Inflammatory macrophage treated with lipopolysaccharide for 4 hours (primary cell): ENCODE results near the gene TAC3.
"Not testable (repeated sequence)": the region's sequence is repeated elsewhere in the genome, so short reads cannot be mapped to it uniquely, and the experiment has no call there.

Experiments used
- DNase-seq: peaks from one replicate; pipeline ENCODE4 v3.0.0-alpha.2; 2020

Gene TAC3

DNA sequence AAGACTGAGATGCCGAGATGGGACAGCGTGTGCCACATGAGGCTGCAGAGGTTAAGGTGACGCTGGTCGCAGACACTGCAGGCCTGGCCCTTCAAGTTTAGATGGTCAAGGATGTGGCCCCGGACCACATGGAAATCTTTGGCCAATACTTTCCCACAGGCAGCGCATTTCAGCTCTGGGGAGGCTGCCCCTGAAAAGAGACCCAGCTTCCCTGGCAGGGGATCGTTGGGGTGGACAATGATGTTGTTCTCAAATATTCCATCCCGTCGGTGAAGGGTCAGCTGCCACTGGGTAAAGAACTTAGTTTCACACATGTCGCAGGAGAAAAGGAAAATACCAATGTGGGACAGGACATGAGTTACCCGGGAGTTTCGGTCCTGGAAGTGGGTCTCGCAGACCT is 12.9 kb downstream of the TAC3 start:
- no peak for DNase-seq

DNA sequence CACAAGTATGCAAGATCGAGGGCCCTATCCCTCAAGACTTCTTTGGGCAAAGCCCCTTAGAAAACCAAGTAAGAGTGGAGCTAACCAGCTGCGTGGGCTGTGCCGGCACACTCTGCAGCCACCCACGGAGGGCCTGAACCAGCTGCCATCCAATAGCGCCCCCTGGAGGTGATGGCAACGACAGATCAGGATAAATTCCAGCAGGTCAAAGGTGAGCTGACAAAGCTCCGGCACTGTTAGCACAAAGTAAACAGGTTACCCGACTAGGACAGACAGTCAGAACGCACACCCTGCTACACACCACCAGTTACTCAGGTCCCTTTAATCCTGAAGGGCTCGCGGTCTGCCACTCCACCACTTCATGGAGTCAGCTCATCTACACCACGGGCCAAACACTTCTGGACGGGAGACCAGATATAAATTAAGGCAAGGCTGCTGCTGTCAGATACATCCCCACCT is 14.9 kb downstream of the TAC3 start:
- DNase-seq, result peak; percentile 49

DNA sequence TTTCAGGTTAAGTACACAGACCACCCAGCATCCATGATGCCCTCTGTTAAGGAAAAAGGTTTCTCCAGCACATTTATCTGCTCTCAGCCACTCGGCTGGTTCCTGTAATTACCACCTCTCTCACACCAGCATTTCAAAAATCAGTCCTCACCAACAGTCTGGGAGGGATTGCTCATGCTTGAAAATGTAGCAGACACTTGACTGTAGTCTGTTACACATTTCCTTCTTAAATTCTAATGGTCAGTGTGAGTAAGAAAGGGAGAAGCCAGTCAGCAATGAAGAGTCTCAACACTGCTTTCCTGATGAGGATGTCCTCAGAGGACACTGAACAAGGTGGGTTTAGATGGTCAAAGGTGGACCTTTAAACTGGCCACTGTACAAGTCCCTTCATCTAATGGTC is 15.9 kb downstream of the TAC3 start:
- no peak for DNase-seq

DNA sequence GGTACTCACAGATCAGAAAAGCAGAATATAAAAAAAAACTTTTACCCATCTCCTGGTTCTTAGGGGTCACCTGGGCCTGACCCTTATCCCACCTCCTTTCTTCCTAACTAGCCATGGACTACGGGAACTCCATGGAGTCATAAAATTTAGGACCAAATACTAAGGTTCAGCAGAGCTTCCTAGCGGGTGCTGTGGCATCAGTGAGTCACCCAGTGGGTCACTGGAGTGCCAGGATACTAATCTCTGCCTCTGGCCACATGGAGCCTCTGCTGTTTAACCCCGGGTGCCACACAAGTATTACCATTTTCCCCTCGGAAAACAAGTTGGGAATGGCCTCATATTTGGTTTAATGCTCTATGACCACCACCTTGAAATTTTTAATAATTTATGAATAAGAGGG is 16.9 kb downstream of the TAC3 start:
- DNase-seq, result no peak

DNA sequence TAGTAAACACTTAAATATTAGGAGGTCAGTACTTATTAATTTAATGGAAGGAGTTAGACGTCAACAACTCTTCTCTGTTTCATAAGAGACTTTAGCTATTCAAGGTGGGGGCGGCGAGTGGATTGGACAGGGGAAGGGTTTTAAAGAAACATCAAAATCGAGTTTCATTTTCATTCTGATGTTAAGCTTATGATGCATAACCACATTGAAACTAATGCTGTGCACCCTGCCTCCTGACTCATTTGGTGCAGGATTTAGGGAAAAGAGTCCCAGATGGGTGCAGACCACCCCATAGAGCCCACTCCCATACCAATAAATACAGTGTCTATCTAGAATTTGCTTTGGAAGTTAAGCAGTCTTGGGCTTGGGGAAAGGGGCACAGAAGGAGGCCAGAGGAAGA is 17.3 kb downstream of the TAC3 start:
- DNase-seq, result peak; percentile 87

DNA sequence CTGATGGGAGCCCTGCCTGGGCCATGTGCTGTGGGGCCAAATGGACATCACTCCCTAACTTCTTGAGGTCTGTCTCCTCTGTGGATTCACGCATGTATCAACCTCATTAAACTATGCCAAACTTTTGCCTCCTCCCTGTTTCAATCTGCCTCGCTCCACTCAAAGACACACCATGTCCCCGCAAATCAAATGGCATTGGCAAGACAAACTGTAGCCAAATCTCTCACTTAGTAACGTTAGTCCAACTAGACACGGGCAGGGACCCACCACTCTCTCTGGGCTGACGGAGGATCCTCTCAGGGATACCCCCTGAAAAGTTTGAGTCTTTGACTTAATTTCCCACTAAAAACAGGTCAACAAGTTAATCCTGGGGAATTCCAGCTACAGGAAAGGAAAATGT is 18.0 kb downstream of the TAC3 start:
- DNase-seq, result no peak

DNA sequence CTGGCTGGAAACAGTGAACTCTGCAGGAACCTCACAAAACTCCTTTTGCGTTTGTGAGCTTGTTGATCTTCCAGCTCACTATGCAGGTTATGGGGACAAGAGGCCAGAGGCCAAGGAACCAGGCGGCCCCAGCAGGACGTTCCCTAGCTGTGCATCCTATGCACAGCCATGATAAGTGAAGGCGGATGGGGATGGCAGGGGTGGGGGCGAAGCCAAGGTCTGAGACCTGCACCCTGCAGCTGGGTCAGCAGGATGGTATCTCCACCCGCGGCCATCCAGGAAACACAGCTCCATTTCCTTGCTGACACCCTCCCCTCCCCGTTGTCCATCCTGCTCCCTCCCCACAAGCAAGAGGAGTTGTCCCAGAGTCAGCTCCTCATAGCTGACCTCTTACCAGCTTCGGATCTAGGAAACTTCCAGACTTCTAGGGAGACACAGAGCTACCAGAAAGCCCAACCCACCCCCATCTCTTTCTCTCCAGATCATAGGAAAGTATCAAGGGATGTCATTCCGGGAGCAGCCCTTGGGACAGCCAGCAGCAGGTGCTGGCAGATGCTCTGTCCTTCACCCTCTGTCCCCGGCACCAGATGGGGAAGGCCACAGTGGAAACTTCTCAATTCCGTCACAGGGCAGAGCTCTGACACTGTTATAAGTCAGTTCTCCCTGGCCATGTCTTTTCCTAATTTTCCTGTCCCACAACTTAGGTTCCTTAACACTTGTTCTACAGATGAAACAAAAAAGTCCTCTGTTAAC is 19.4 kb downstream of the TAC3 start:
- no peak for DNase-seq

DNA sequence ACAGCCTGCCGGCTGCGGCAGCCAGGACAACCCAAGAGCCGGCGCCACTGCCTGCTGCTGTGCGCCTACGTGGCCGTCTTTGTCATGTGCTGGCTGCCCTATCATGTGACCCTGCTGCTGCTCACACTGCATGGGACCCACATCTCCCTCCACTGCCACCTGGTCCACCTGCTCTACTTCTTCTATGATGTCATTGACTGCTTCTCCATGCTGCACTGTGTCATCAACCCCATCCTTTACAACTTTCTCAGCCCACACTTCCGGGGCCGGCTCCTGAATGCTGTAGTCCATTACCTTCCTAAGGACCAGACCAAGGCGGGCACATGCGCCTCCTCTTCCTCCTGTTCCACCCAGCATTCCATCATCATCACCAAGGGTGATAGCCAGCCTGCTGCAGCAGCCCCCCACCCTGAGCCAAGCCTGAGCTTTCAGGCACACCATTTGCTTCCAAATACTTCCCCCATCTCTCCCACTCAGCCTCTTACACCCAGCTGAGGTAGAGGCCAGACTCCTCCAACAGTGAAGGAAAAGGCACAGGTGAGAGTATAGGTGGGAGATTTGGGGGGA is 20.3 kb downstream of the TAC3 start:
- DNase-seq, result no peak

DNA sequence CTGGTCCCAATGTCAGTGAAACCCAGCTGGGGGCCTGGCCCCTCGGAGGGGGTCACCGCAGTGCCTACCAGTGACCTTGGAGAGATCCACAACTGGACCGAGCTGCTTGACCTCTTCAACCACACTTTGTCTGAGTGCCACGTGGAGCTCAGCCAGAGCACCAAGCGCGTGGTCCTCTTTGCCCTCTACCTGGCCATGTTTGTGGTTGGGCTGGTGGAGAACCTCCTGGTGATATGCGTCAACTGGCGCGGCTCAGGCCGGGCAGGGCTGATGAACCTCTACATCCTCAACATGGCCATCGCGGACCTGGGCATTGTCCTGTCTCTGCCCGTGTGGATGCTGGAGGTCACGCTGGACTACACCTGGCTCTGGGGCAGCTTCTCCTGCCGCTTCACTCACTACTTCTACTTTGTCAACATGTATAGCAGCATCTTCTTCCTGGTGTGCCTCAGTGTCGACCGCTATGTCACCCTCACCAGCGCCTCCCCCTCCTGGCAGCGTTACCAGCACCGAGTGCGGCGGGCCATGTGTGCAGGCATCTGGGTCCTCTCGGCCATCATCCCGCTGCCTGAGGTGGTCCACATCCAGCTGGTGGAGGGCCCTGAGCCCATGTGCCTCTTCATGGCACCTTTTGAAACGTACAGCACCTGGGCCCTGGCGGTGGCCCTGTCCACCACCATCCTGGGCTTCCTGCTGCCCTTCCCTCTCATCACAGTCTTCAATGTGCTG is 21.0 kb downstream of the TAC3 start:
- DNase-seq, result no peak

DNA sequence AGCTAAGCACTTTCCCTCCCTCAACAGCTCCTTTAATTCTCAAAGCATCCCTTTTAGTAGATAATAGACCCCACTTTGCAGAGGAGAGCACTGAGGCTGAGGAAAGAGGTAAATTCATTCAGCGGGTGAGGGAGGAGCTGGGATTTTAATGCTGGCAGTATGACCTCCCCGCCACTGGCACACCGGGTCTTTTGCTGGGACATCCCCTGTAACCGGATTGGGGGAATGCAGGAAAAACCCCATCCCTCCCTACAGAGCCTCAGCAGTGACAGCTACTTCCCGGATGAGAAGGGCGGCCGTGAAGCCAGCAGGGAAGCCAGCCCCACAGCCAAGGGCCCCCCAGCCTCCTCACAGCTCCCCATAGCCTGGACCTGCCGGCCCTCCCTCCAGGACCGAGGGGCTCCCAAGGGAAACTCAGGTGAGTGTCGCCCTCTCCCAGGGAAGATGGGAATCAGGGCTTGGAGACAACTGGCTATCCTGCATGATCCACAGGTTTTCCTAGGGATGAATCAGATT is 22.0 kb downstream of the TAC3 start:
- no peak for DNase-seq

DNA sequence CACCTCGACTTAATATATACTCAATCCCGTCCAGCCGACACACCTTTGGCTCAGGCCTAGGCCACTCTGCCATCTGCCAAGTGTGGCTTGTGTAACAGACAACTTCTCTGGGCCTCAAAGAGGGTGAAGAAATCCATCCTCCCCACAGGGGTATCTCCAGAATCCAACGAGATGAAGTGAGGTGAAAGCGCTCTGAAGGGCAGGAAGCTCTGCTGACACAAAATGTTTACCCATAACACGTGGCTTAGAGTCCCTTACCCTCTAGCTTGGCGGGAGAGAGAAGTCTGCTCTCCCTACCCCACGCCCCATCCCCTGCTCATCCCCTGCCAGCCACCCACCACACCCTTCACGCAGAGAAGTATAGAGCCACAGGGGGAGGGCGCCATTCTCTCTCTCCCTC is 23.0 kb downstream of the TAC3 start:
- no peak for DNase-seq

DNA sequence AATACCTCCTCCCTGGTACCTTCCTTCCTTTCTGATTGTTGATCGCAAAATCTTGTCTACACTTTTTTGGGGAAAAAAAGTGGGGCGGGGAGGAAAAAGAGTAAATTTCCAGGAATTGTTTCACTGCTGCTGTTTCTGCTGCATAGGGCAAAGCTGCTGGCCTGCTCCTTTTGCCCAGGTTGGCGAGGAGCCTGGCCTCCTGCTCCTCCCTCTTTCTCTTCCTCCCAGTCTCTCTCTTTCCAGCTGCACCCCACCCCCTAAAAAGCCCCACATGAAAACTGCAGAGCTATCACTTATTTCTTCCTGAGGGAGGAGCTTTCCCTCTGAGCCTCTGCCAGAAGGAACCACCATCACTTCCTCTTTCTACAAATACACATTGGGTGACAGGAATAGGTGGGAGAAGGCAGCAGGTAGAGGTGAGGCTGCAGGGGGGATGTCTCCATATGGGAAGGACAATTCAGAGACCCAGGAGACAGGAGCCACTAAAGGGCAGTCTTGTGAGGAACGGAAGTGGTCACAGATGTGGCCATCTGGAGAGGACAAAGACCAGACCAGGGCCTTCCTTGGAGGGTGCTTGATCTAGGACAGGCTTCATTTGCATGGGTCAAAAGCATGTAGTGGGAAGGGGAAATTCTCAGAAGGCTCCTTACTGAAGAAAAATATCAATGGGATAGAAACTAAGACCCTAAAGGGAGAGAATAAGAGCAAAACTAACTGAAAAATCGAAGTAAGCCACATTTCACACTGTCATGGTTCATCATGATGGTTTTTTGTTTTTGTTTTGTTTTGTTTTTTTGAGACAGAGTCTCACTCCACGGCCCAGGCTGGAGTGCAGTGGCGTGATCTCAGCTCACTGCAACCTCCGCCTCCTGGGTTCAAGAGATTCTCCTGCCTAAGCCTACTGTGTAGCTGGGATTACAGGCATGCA is 24.7 kb downstream of the TAC3 start:
- peak; percentile 35 for DNase-seq

DNA sequence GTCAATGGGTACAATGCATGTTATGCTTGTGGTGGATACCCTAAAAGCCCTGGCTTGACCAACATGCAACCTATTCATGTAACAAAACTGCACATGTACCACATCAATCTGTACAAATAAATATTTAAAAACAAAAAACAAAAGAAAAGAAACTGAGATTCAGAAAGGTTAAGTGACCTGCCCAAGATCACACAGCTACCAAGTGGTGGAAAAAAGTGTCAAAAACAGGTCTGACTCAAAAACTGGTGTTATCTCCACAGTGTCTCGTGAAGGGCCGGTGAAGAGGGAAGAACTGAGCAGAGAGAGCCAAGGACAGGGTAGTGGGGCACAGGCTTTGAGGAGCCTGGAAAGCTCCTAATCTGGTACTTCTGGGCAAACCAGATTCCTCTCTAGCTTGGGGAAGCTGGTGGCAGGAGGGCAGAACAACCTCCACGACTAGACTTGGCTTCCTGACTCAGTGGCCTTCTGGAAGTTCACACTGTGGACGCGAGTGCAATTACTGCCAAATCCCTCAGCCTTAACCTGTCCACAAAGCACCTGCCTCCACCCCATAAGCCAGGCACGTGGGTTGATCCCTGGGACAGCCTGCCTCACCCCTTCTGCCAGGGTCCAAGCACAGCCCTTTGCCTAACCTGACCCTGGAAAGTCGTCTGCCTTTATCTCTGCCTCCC is 25.5 kb downstream of the TAC3 start:
- DNase-seq, result no peak

DNA sequence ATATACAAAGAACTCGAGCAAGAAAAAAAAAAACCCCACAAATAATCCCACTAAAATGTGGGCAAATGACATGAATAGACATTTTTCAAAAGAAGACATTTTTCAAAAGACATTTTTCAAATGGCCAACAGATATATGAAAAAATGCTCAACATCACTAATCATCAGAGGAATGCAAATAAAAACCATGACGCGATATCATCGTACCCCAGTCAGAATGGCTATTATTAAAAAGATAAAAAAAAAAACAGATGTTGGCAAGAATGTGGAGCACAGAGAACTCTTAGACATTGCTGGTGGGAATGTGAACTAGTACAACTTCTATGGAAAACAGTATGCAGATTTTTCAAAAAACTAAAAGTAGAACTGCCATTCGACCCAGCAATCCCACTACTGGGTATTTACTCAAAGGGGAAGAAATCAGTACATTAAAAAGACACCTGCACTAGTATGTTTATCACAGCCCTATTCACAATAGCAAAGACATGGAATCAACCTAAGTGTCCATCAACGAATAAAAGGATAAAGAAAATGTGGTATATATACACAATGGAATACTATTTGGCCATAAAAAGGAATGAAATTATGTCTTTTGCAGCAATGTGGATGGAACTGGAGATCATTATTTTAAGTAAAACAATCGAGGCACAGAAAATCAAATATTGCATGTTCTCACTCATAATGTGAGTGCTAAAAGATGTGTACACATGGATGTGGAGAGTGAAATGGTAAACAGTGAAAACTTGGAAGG is 26.3 kb downstream of the TAC3 start:
- no peak for DNase-seq

DNA sequence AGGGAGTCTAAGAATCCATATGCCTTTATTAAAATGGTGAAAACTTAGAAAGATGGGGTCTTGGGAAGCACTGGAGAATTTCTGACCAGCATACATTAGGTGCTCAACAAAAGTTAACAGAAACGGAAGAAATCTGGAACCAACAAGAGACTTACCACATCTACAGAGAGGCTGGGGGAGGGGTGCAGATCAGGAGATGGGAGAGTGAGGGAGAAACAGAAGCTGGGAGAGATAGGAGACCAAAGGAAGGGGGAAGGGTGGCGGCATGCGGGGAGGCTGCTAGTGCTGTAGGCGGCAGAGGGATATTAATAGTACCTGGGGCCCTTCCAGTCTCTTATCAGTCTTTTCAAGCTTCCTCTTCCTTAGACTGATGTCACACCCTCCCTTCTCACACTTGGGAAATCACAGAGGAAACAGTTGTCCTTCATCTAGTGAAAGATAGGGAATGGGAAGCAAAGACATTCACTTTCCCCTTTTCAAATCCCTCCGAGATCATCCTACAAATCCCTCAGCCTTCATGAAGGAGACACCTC is 28.1 kb downstream of the TAC3 start:
- DNase-seq, result peak; percentile 53

DNA sequence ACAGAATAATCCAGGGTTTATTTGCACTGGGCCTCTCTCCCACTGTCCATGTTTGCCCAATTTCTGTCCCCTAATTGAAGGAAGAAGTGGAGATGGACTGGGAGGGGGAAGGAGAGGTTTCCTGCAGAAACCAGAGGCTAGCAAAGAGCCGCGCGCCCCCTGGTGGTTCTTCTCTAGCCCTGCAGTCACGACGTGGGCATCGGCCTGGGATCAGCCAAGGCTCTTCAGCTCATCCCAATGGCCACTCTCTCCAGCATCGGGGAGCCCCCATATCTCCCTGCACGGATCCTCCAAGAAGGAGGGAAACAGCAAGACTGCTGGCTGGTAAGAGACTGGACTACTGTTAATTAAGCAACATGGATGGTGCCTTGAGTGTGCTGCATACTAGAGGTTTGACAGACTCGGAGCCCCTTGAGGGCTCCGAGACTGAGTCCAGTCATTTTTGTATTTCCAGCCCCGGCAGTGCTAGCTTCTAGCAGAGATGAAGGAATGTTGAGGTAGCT is 28.7 kb downstream of the TAC3 start:
- DNase-seq, result peak; percentile 74

DNA sequence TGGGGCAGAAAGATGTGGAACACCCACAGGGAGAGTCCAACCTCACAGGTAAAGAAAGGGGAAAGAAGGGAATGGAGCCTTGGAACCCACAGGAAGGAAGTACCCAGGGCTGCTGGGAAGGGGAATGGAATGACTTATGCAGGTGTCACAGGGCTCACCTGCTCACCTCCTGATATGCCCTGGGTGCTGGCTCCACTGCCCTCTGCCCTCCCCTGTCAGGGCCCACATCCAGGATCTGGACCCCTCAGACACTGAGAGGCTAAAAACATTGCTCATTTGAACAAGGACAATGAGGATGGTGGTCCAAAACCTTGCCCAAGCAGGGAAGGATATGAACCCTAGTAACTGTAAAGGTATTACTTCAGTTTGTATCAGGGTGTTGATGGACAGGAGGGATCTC is 29.3 kb downstream of the TAC3 start:
- no peak for DNase-seq

DNA sequence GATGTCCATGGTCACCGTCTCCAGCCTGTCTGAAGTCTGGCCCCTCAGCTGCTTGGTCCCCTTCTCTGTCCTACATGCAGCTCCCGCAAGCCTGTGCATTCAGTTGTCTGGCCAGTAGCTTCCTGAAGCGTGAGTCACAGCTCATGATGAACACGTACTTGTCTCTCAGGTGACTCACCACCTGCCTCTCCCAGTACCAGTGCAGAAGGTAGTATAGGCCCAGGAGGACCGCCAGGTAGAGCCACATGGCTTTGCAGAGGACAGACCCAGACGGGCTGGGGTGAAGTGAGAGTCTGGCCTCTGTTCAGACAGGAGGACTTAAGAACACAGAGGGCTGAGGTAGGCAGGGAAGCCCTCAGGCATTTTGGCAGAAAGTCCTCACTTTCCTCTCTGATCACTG is 30.6 kb downstream of the TAC3 start:
- not testable (repeated sequence) for DNase-seq

DNA sequence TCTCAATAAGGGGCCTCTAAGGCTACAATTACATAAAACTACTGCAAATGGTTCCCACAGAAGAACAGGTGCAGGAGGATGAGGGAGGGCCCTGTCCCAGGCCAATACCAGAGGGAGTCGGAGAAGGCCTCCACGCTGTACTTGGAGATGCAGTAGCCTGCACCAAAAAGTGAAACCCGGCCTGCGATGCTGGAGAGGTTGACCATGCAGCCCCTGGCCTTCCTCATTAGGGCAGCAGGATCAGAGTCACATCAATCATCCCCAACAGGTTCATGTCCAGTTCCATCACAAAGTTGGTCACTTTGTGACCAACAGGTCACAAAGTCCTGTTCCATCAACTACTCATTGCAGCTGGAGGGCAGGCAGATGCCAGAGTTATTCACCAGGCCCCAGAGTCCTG is 32.9 kb downstream of the TAC3 start:
- no peak for DNase-seq

DNA sequence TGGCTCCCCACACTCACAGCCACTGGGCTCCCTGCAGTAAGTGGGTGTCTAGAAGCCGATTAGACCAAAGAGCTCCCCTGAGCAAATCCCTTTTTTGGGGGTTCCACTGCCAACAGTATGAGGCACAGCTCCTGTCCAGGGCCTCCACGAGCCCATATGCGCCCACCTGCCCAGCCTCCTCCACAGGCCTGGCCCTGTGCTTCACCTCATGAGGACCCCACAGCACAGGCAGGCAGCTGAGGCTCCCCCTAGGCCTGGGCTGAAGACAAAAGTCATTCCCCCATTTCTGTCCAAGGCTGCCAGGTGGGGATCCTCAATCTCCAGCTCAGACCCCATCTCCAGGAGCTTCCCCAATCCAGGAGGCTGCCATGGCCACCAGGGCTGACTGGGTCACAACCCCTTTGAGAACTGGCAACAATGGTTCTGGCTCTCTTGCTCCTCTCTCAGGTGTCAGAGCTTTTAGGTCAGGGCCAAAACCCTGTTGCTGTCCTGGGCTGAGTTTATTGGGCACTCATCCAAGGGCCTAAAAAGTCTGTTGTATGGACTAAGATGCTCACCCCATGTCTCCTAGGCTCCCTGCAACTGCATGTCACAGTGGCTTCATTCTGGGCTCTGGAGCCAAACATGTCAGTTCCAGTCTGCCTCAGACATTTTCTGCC is 33.6 kb downstream of the TAC3 start:
- not testable (repeated sequence) for DNase-seq
